Neural cell (in vitro differentiated cells): ENCODE data around the gene CYRIA. TPM values are rescaled to one million over a fixed set of nuclear protein-coding genes. Genes with fewer than 3 reads are reported as not detected.

Experiments
- H2AFZ ChIP-seq: fragments of 200-600, 300-800 bp; sonication (generic), shearing (Covaris generic); 2 replicates; pipeline ENCODE4 v1.6.0; 2014; ENCODE audit warnings: low read depth, mild to moderate bottlenecking, antibody characterized with exemption, low read length, moderate library complexity
- H3F3A ChIP-seq: fragments of 200-600 bp; shearing (Covaris generic); 2 replicates; pipeline ENCODE4 v1.6.1; 2016; ENCODE audit warnings: mild to moderate bottlenecking, moderate library complexity, mixed read lengths, antibody characterized with exemption, low read length; ENCODE audit not compliant: insufficient read depth, poor library complexity, severe bottlenecking
- H3K27ac ChIP-seq: fragments of 200-600, 300-800 bp; sonication (generic), shearing (Covaris generic); 2 replicates; pipeline ENCODE4 v1.5.1; 2014; ENCODE audit warnings: mild to moderate bottlenecking, low read length, moderate library complexity
- H3K27me3 ChIP-seq: fragments of 300-800, 200-600 bp; sonication (generic), shearing (Covaris generic); 2 replicates; pipeline ENCODE4 v1.6.0; 2014; ENCODE audit warnings: mild to moderate bottlenecking, low read depth, low read length, moderate library complexity; ENCODE audit not compliant: insufficient read depth
- H3K36me3 ChIP-seq: fragments of 300-800, 200-600 bp; sonication (generic), shearing (Covaris generic); 2 replicates; pipeline ENCODE4 v1.5.1; 2014; ENCODE audit warnings: mild to moderate bottlenecking, antibody characterized with exemption, low read length, moderate library complexity; ENCODE audit not compliant: insufficient read depth
- H3K4me2 ChIP-seq: fragments of 300-800, 200-600 bp; sonication (generic), shearing (Covaris generic); 2 replicates; pipeline ENCODE4 v1.6.0; 2014; ENCODE audit warnings: mild to moderate bottlenecking, low read length
- H3K4me3 ChIP-seq: fragments of 300-800, 200-600 bp; sonication (generic), shearing (Covaris generic); 2 replicates; pipeline ENCODE4 v1.5.1; 2014; ENCODE audit warnings: mild to moderate bottlenecking, low read length, moderate library complexity
- H3K79me2 ChIP-seq: fragments of 200-600 bp; shearing (Covaris generic); replicated peaks from 2 replicates; pipeline ENCODE4 v1.6.0; 2014; ENCODE audit warnings: mild to moderate bottlenecking, low read length, moderate library complexity; ENCODE audit not compliant: insufficient read depth
- H3K9ac ChIP-seq: fragments of 300-800, 200-600 bp; sonication (generic), shearing (Covaris generic); 2 replicates; pipeline ENCODE4 v1.6.1; 2016; ENCODE audit warnings: mild to moderate bottlenecking, low read length, mixed read lengths
- H3K9me2 ChIP-seq: fragments of 200-600 bp; shearing (Covaris generic); 2 replicates; pipeline ENCODE4 v1.6.1; 2016; ENCODE audit warnings: mild to moderate bottlenecking, low read length, mixed read lengths; ENCODE audit not compliant: insufficient read depth
- H3K9me3 ChIP-seq: fragments of 200-600, 300-800 bp; sonication (generic), shearing (Covaris generic); 2 replicates; pipeline ENCODE4 v1.6.1; 2016; ENCODE audit warnings: mild to moderate bottlenecking, mixed run types, low read length, moderate library complexity, mixed read lengths
- H4K20me1 ChIP-seq: fragments of 200-600 bp; shearing (Covaris generic); 2 replicates; pipeline ENCODE4 v1.6.1; 2016; ENCODE audit warnings: mild to moderate bottlenecking, mixed run types; ENCODE audit not compliant: insufficient read depth
- EP300 ChIP-seq: fragments of 450-650 bp; conservative IDR thresholded peaks from 2 replicates; pipeline ENCODE4 v1.6.1; 2014; ENCODE audit warnings: antibody characterized with exemption, mild to moderate bottlenecking, moderate library complexity; ENCODE audit not compliant: poor library complexity, severe bottlenecking
- EZH2 ChIP-seq: fragments of 200-600, 300-800 bp; shearing (Covaris generic), sonication (generic); IDR thresholded peaks from 2 replicates; pipeline ENCODE4 v1.6.1; 2014; ENCODE audit warnings: antibody characterized with exemption, low read length, borderline replicate concordance, mild to moderate bottlenecking; ENCODE audit not compliant: insufficient read depth, poor library complexity, severe bottlenecking
- MXI1 ChIP-seq: fragments of 450-650 bp; conservative IDR thresholded peaks from 2 replicates; pipeline ENCODE4 v1.6.1; 2014; ENCODE audit warnings: antibody characterized with exemption, mild to moderate bottlenecking; ENCODE audit not compliant: poor library complexity, severe bottlenecking
- POLR2AphosphoS5 ChIP-seq: IDR thresholded peaks from 2 replicates; pipeline ENCODE4 v1.6.1; 2012
- RAD21 ChIP-seq: fragments of 450-650 bp; conservative IDR thresholded peaks from 2 replicates; pipeline ENCODE4 v1.6.1; 2014; ENCODE audit warnings: antibody characterized with exemption, mild to moderate bottlenecking, moderate library complexity
- SMC3 ChIP-seq: fragments of 450-650 bp; conservative IDR thresholded peaks from 2 replicates; pipeline ENCODE4 v1.6.1; 2014; ENCODE audit warnings: antibody characterized with exemption, mild to moderate bottlenecking, moderate library complexity; ENCODE audit not compliant: poor library complexity
- TAF1 ChIP-seq: IDR thresholded peaks from 2 replicates; pipeline ENCODE4 v1.6.1; 2012; ENCODE audit warnings: low read depth
- polyA plus RNA-seq: library from polyadenylated mRNA; depleted of rRNA; stranded (reverse); fragments of >200 nt; gene quantifications from 2 replicates; pipeline ENCODE4 v1.2.3, GENCODE V29; 2014
- TF ChIP-seq, protein P1 (sequence below): IDR thresholded peaks from 2 replicates; pipeline ENCODE4 v1.6.1; 2012; ENCODE audit warnings: borderline replicate concordance
- TF ChIP-seq, protein P2 (sequence below): fragments of 450-650 bp; IDR thresholded peaks from 2 replicates; pipeline ENCODE4 v1.5.1; 2014; ENCODE audit warnings: antibody characterized with exemption, mild to moderate bottlenecking, moderate library complexity; ENCODE audit not compliant: poor library complexity, severe bottlenecking

CYRIA gene
- polyA plus RNA-seq, 1 donor from 2014 or later = 67.0 TPM

DNA sequence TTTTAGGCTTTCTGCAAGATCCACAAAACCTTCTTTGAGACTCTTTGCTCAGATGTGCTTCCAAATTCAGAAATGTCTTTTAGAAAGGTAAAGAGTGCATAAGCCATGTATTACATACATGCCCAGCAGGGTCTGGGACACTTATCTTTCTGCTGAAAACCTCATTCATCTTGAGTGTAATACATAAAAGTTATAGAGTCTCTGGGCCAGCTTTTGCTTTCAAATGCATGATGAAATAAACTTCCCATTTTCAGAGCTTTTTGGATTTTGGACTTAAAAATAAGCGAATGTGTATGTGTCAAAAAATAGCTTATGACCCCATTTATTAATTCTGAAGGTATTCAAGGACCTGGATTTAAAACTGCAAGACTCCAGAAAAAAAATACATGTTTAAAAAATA, 8.0 kb downstream of the CYRIA start:
- Histone ChIP-seq H3F3A (no peaks in the 10 kb centered on the region), H3K9me2 (no peaks in the 10 kb centered on the region), H3K79me2 (peaks cover 6% of the 10 kb centered on the region), H2AFZ (no peak overlapping the region), H3K4me3 (no peak overlapping the region), H4K20me1 (no peaks in the 10 kb centered on the region), H3K36me3 (no peaks in the 10 kb centered on the region), H3K27me3 (no peaks in the 10 kb centered on the region), H3K4me2 (no peak overlapping the region), H3K9ac (no peak overlapping the region), H3K9me3 (no peaks in the 10 kb centered on the region), H3K27ac (no peak overlapping the region)
- TF ChIP-seq, protein P1, sequence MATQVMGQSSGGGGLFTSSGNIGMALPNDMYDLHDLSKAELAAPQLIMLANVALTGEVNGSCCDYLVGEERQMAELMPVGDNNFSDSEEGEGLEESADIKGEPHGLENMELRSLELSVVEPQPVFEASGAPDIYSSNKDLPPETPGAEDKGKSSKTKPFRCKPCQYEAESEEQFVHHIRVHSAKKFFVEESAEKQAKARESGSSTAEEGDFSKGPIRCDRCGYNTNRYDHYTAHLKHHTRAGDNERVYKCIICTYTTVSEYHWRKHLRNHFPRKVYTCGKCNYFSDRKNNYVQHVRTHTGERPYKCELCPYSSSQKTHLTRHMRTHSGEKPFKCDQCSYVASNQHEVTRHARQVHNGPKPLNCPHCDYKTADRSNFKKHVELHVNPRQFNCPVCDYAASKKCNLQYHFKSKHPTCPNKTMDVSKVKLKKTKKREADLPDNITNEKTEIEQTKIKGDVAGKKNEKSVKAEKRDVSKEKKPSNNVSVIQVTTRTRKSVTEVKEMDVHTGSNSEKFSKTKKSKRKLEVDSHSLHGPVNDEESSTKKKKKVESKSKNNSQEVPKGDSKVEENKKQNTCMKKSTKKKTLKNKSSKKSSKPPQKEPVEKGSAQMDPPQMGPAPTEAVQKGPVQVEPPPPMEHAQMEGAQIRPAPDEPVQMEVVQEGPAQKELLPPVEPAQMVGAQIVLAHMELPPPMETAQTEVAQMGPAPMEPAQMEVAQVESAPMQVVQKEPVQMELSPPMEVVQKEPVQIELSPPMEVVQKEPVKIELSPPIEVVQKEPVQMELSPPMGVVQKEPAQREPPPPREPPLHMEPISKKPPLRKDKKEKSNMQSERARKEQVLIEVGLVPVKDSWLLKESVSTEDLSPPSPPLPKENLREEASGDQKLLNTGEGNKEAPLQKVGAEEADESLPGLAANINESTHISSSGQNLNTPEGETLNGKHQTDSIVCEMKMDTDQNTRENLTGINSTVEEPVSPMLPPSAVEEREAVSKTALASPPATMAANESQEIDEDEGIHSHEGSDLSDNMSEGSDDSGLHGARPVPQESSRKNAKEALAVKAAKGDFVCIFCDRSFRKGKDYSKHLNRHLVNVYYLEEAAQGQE = no peak
- TF ChIP-seq RAD21 (no peak), EP300 (no peak), EZH2 (no peak), POLR2AphosphoS5 (no peak), SMC3 (no peak), TAF1 (no peak), MXI1 (no peak)
- TF ChIP-seq, protein P2, sequence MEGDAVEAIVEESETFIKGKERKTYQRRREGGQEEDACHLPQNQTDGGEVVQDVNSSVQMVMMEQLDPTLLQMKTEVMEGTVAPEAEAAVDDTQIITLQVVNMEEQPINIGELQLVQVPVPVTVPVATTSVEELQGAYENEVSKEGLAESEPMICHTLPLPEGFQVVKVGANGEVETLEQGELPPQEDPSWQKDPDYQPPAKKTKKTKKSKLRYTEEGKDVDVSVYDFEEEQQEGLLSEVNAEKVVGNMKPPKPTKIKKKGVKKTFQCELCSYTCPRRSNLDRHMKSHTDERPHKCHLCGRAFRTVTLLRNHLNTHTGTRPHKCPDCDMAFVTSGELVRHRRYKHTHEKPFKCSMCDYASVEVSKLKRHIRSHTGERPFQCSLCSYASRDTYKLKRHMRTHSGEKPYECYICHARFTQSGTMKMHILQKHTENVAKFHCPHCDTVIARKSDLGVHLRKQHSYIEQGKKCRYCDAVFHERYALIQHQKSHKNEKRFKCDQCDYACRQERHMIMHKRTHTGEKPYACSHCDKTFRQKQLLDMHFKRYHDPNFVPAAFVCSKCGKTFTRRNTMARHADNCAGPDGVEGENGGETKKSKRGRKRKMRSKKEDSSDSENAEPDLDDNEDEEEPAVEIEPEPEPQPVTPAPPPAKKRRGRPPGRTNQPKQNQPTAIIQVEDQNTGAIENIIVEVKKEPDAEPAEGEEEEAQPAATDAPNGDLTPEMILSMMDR = no peak

DNA sequence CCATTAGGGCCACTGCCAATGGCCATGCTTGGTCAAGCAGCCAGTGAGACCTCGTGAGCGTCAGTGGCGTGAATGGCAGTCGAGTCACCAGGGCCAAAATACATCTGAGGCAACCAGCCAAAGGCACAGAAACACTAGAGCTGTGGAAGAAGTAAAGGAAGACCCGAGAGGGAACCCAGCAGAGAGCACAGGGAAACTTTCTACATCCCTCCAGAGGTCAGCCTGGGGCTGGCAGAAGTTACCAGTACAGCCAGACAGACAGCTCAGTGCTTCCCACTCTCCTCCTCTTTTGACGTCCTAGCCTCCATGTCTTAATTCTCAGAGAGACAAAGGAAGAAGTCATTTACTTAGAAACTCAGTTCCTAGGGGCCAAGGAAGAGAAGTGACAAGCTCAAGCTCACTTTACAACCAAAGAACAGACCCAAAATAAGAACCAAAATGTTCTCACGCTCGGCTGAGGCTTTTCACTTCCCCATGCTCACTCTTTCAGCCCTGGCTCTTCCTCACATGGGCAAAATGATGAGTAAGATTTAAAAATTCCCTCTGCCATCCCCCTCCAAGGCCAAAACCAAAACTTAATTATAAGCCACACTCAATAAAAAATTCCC, 8.7 kb downstream of the CYRIA start:
- H3K4me3 ChIP-seq = no peak overlapping the region
- no peak overlapping the region for H2AFZ ChIP-seq
- no peak for TF ChIP-seq MXI1
- no peak for TF ChIP-seq POLR2AphosphoS5
- no peak for TF ChIP-seq SMC3
- TF ChIP-seq EP300 = no peak
- no peaks in the 10 kb centered on the region for H3K79me2 ChIP-seq
- H3F3A ChIP-seq = no peaks in the 10 kb centered on the region
- H3K9me3 ChIP-seq = no peaks in the 10 kb centered on the region
- no peak overlapping the region for H3K4me2 ChIP-seq
- H3K9ac ChIP-seq = no peak overlapping the region
- H3K27ac ChIP-seq = no peak overlapping the region
- no peaks in the 10 kb centered on the region for H4K20me1 ChIP-seq
- no peaks in the 10 kb centered on the region for H3K36me3 ChIP-seq
- no peaks in the 10 kb centered on the region for H3K27me3 ChIP-seq
- H3K9me2 ChIP-seq = no peaks in the 10 kb centered on the region
